ENCODE data around the gene GRIK4.

The GRIK4 gene

GRCh38 chr11:120912915-120913314 is 401.4 kb downstream of the GRIK4 start:
- Histone ChIP-seq H3K9me3 (ENCODE audit: severe bottlenecking) (no peaks in the 10 kb centered on the region), H3K27ac (ENCODE audit: poor library complexity, severe bottlenecking) (no peak overlapping the region), H3K27me3 (ENCODE audit: insufficient read depth, poor library complexity, severe bottlenecking) (peaks cover 3% of the 10 kb centered on the region), H3K36me3 (ENCODE audit: low read depth) (no peaks in the 10 kb centered on the region), H3K4me1 (ENCODE audit: insufficient read depth, poor library complexity, severe bottlenecking) (no peaks in the 10 kb centered on the region), H3K4me3 (ENCODE audit: severe bottlenecking) (no peak overlapping the region)
- DNase-seq (ENCODE audit: low spot score) (no peak), ATAC-seq (ENCODE audit: low read depth) (no peak)
- TF ChIP-seq, protein P1, sequence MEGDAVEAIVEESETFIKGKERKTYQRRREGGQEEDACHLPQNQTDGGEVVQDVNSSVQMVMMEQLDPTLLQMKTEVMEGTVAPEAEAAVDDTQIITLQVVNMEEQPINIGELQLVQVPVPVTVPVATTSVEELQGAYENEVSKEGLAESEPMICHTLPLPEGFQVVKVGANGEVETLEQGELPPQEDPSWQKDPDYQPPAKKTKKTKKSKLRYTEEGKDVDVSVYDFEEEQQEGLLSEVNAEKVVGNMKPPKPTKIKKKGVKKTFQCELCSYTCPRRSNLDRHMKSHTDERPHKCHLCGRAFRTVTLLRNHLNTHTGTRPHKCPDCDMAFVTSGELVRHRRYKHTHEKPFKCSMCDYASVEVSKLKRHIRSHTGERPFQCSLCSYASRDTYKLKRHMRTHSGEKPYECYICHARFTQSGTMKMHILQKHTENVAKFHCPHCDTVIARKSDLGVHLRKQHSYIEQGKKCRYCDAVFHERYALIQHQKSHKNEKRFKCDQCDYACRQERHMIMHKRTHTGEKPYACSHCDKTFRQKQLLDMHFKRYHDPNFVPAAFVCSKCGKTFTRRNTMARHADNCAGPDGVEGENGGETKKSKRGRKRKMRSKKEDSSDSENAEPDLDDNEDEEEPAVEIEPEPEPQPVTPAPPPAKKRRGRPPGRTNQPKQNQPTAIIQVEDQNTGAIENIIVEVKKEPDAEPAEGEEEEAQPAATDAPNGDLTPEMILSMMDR (IDR thresholded peaks at IDR 0.05; ENCODE audit: poor library complexity, severe bottlenecking) = peak; percentile 19

DNA sequence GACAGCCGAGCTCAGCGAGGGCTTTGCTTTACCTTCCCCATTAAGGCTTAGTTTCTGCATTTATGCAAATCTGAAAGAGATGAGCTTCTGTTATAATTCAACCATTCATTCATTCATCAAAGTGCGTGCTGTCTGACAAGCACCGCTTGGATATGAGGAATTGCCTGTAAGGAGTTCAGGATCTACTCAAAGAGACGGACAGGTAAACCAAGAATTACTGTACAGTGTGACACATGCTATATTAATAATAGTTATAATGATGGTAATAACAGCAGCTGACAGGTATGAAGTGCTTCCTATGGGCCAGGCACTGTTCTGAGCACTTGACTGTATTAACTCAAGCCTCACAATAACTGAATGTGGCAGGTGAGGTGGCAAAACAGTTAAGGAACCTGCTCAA is 402.5 kb downstream of the GRIK4 start:
- ATAC-seq (ENCODE audit: low read depth) = no peak
- no peak for DNase-seq (ENCODE audit: low spot score)
- Histone ChIP-seq H3K9me3 (ENCODE audit: severe bottlenecking) (no peaks in the 10 kb centered on the region), H3K4me3 (ENCODE audit: severe bottlenecking) (no peak overlapping the region), H3K36me3 (ENCODE audit: low read depth) (no peaks in the 10 kb centered on the region), H3K4me1 (ENCODE audit: insufficient read depth, poor library complexity, severe bottlenecking) (no peaks in the 10 kb centered on the region), H3K27me3 (ENCODE audit: insufficient read depth, poor library complexity, severe bottlenecking) (peaks cover 3% of the 10 kb centered on the region), H3K27ac (ENCODE audit: poor library complexity, severe bottlenecking) (no peak overlapping the region)
- TF ChIP-seq, protein P1 (IDR thresholded peaks at IDR 0.05; ENCODE audit: poor library complexity, severe bottlenecking) = no peak

DNA sequence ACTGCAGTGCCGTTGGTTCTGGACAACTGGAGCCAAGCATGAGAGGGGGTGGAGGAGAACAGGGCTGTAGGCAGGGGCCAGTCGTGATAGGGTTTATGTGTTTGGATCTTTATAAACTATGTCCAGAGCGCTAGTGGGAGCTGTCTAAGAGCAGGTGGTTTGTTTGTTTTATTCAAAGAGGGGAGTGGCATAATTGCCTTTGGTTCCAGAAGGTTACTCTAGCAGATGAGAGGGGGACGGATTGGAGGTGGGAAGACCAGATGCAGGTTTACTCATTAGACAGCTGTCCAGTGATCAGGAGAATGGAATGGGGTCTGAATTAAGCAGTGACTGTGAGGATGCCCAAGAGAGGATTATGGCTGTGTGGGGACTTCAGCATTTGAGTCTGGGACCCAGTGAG is 403.1 kb downstream of the GRIK4 start:
- TF ChIP-seq, protein P1 (IDR thresholded peaks at IDR 0.05; ENCODE audit: poor library complexity, severe bottlenecking) = no peak
- Histone ChIP-seq H3K36me3 (ENCODE audit: low read depth) (no peaks in the 10 kb centered on the region), H3K27ac (ENCODE audit: poor library complexity, severe bottlenecking) (no peak overlapping the region), H3K4me3 (ENCODE audit: severe bottlenecking) (no peak overlapping the region), H3K4me1 (ENCODE audit: insufficient read depth, poor library complexity, severe bottlenecking) (no peaks in the 10 kb centered on the region), H3K27me3 (ENCODE audit: insufficient read depth, poor library complexity, severe bottlenecking) (peaks cover 3% of the 10 kb centered on the region), H3K9me3 (ENCODE audit: severe bottlenecking) (no peaks in the 10 kb centered on the region)
- ATAC-seq (ENCODE audit: low read depth) (no peak), DNase-seq (ENCODE audit: low spot score) (no peak)

DNA sequence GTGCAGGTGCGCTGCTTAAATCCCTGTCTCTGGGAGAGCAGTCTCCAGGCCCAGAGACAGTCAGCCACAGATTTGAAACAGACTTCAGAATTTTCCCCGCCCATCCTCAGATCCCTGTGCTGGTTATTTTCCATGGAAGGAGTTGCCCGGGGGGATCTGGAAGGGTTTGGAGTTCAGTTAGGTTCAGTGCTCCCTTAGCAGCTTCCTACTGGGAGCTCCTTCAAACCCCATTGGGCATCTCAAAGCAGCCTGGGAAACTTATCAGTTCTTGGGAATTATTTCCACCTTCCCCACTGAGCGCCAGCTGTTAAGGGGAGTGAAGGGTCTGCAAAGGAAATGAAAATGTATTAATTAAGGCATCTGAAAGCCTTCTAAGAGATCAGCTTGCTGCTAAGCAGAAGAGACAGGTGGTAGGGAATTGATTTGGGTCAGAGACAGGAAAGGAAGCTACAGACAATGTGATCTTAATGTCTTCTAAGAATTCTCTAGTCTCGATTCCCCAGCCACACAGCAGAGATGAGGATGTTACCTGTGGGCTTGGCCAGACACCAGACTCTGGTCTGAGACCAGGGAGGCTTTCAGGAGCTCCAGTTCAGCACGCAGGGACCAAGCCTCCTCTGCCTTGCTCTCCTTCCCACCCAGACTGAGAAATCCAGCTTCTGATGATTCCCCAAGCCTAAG is 406.2 kb downstream of the GRIK4 start:
- Histone ChIP-seq H3K4me1 (ENCODE audit: insufficient read depth, poor library complexity, severe bottlenecking) (no peaks in the 10 kb centered on the region), H3K27ac (ENCODE audit: poor library complexity, severe bottlenecking) (no peak overlapping the region), H3K9me3 (ENCODE audit: severe bottlenecking) (no peaks in the 10 kb centered on the region), H3K4me3 (ENCODE audit: severe bottlenecking) (no peak overlapping the region), H3K27me3 (ENCODE audit: insufficient read depth, poor library complexity, severe bottlenecking) (peaks cover 3% of the 10 kb centered on the region), H3K36me3 (ENCODE audit: low read depth) (no peaks in the 10 kb centered on the region)
- DNase-seq (ENCODE audit: low spot score) (no peak), ATAC-seq (ENCODE audit: low read depth) (no peak)
- TF ChIP-seq, protein P1 (IDR thresholded peaks at IDR 0.05; ENCODE audit: poor library complexity, severe bottlenecking) = no peak

DNA sequence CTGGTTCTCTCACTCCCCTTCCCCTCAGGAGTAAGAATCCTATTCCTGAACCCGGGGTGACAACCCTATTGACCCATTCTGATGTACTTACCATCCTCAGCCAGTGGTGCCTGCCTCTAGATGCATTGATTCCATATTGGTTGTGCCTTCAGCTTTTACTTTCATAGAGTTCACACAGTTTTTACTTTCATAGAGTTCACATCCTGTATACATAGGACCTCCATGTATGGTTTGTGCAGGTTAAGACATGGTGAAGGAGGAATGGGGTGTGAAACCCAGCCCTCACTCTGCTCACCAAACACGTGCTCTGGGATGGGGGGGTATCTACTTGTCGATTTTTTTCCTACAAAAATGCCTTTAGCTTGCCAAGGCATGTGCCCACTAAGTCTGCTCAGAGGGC is 406.7 kb downstream of the GRIK4 start:
- TF ChIP-seq, protein P1 (IDR thresholded peaks at IDR 0.05; ENCODE audit: poor library complexity, severe bottlenecking) = no peak
- no peak for ATAC-seq (ENCODE audit: low read depth)

More for the DNA sequence above, 406.7 kb downstream of the GRIK4 start:
- H3K27me3 ChIP-seq (ENCODE audit: insufficient read depth, poor library complexity, severe bottlenecking) = peaks cover 3% of the 10 kb centered on the region
- no peak overlapping the region for H3K4me3 ChIP-seq (ENCODE audit: severe bottlenecking)
- H3K4me1 ChIP-seq (ENCODE audit: insufficient read depth, poor library complexity, severe bottlenecking) = no peaks in the 10 kb centered on the region
- no peaks in the 10 kb centered on the region for H3K9me3 ChIP-seq (ENCODE audit: severe bottlenecking)
- no peak for DNase-seq (ENCODE audit: low spot score)
- H3K36me3 ChIP-seq (ENCODE audit: low read depth) = no peaks in the 10 kb centered on the region
- H3K27ac ChIP-seq (ENCODE audit: poor library complexity, severe bottlenecking) = no peak overlapping the region

Measured in RWPE2 (cell line).